Liver (tissue), 3 donors: ENCODE measurements around the gene LARGE2.

ENCODE experiments used
- CTCF ChIP-seq: fragments of 150-350 bp; IDR thresholded peaks from 2 replicates; pipeline ENCODE4 v1.5.1; 2017; ENCODE audit warnings: improper control_type of control experiment, low read depth, low read length; ENCODE audit not compliant: missing input control
- MAX ChIP-seq: IDR thresholded peaks from 2 replicates; pipeline ENCODE4 v1.6.1; 2016; ENCODE audit warnings: antibody characterized with exemption
- RAD21 ChIP-seq, 2 donors: IDR thresholded peaks; 2 replicates each; pipeline ENCODE4 v1.6.1; 2016; ENCODE audit warnings: antibody characterized with exemption in 2 of 2, mild to moderate bottlenecking in 2 of 2
- SP1 ChIP-seq: IDR thresholded peaks from 2 replicates; pipeline ENCODE4 v1.6.1; 2018; ENCODE audit warnings: antibody characterized with exemption, mild to moderate bottlenecking
- TF ChIP-seq, protein P1 (sequence below): IDR thresholded peaks from 2 replicates; pipeline ENCODE4 v1.6.1; 2016; ENCODE audit warnings: antibody characterized with exemption, mild to moderate bottlenecking
- donor health status: healthy.
- donor health status: healthy.

- TF ChIP-seq MAX (no peak), CTCF (no peak), RAD21 (IDR thresholded peaks at IDR 0.05) (no peak), SP1 (no peak)
- TF ChIP-seq, protein P1, sequence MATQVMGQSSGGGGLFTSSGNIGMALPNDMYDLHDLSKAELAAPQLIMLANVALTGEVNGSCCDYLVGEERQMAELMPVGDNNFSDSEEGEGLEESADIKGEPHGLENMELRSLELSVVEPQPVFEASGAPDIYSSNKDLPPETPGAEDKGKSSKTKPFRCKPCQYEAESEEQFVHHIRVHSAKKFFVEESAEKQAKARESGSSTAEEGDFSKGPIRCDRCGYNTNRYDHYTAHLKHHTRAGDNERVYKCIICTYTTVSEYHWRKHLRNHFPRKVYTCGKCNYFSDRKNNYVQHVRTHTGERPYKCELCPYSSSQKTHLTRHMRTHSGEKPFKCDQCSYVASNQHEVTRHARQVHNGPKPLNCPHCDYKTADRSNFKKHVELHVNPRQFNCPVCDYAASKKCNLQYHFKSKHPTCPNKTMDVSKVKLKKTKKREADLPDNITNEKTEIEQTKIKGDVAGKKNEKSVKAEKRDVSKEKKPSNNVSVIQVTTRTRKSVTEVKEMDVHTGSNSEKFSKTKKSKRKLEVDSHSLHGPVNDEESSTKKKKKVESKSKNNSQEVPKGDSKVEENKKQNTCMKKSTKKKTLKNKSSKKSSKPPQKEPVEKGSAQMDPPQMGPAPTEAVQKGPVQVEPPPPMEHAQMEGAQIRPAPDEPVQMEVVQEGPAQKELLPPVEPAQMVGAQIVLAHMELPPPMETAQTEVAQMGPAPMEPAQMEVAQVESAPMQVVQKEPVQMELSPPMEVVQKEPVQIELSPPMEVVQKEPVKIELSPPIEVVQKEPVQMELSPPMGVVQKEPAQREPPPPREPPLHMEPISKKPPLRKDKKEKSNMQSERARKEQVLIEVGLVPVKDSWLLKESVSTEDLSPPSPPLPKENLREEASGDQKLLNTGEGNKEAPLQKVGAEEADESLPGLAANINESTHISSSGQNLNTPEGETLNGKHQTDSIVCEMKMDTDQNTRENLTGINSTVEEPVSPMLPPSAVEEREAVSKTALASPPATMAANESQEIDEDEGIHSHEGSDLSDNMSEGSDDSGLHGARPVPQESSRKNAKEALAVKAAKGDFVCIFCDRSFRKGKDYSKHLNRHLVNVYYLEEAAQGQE = no peak
Observed at GRCh38 chr11:45899086-45899447, 23.4 kb upstream of the LARGE2 start.
